ENCODE results near the gene FZD2. TPM values are rescaled to one million over a fixed set of nuclear protein-coding genes. Genes with fewer than 3 reads are reported as not detected.
A peak's percentile ranks its signal among the peaks of the same experiment; 100 is the strongest.
"Not testable (repeated sequence)": the region's sequence is repeated elsewhere in the genome, so short reads cannot be mapped to it uniquely, and the experiment has no call there.

Gene FZD2
- total RNA-seq: 15.5 and 18.5 TPM in 2 replicates
- polyA plus RNA-seq (2012): 40.5 TPM

DNA sequence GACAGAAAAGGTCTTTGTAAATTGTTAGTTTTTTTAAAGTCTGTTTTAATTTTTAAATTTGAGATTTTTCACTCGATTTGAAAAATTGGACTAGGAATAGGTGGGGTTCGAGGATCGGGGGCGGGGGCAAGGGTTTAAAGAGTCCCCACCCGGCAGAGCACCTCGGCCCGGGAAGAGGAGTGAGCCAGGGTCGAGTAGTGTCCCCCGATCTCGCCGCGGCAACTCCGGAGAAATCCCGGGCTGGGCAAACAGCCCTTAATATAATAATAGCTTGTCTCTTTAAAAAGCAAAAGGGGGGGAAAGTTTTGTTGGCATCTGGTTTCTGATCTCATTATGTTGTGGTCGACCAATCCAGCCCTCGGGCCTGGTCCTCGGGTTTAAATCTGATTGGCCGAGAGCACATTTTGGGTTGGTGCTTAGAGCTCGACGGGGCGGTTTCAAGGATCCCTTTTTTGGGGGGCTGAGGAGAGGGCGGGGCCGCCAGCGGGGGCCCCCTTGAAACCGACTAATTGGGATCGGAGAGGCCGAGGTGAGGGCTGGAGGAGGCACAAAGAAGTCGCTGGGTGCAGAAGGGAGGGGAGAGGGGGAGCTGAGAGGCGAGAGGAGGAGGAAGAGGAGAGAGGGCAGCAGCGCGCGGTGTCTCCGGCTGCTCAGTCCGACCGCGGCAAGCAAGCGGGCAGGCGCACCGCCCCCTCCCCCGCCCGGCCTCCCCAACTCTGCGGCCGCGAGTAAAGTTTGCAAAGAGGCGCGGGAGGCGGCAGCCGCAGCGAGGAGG, at the start of gene FZD2:
TSS of gene FZD2 (plus strand) at position 653 of the 775 bp plus-strand sequence. CDS start 205 bp downstream, outside the sequence.
- peak; percentile 100 for DNase-seq (ENCODE audit: low read depth)

DNA sequence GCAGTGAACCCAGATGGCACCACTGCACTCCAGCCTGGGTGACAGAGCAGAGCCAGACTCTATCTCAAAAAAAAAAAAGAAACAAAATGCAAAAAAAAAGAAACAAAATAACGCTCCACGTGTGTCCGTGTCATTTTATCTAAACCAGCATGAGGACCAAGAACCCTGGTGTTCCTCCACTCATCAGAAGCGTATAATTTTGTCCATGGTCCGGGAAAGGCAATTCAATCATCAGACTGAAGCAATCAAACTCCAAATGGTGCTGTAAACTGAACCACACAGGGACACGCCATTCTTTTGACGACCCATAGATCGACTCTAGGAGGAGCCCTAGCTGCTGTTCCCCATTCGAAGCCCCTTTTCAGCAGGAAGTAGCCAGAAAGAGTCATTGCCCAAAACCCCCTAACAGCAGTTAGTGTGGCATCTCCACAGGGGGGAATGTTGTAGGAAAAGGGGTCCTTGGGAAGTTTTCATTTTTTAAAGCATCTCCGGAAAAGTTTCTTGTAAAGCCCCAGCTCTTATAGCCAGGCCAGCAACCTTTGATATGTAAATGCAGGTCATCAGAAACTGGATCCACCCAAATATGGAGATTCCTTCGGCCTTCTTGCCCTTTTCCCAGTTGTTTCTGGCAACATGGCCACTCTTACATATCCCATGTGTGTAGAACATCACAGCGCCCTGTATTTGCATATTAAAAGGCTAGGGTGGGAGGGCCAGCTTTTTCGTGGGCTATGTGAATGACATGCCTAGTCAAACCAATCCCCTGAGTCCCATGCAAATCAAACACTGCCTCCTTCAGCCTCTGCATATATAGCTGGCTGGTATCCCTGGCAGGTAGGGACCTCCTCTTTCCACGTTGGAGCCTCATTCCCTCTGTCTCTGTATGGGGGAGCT, 45.8 kb upstream of the FZD2 start:
- not testable (repeated sequence) for DNase-seq (ENCODE audit: low read depth)

DNA sequence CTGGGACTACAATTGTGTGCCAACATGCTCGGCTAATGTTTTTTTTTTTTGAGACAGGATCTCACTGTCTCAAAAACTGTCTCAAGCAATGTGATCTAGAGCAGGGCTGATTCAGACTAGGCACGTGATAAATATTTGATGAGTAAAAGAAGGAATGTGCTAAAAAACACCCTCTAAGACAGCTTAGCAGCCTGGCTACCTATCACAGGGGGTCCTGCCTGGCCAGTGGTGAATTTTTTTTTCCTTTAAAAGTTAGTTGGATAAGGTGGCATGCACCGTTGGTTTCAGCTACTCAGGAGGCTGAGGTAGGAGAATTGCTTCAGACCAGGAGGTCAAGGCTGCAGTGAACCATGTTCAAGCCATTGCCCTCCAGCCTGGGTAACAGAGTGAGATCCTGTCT, 39.3 kb upstream of the FZD2 start:
- peak; percentile 49 for DNase-seq (ENCODE audit: low read depth)

DNA sequence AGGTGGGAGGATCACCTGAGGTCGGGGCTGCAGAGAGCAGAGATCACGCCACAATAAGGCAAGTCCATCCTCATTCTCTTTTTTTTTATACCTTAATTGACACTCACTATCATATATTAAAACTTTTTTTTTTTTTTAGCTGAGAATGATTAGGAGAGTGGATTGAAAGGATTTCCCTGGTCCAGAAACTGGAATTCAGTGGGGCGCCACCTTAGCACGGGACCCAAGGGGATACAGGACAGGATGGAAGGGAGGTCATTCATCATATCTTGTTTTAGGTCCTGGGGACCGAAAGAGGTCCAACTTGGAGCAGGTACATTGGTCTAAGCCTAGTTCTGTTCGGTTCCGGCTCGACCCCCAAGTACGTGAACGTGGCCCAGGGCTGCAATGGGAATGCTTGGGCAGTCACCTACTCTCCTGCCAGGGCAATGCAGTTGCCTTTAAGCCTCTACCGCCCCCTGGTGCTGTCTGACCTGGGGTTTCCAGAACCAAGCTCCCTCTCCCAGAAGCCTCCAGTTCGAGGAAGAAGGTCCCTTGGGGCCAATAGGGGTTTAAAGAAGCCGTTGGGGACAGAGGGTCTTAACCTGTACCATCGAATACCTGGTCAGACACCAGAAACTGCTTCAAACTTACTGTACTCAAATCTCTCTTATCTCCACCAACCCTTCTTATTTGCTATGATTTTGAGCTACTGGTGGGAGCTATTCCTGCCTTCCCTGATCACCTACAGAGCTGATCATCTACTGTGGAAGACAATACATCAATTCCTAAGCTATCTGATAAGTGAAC, 34.2 kb upstream of the FZD2 start:
- DNase-seq (ENCODE audit: low read depth): peak; percentile 71

DNA sequence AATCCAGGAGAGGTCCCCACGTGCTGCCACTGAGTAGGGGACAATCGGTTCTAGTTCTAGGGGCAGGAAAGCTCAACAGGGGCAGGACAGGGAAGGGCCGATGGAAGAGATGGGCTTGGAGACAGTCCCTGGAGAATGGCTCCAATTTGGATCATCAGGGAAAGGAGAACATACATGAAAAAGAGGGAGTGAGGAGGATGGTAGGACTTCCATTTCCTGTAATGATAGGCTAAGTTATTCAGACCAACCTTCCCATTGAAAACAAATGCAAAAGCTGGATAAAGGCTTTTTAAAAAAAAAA, 33.7 kb upstream of the FZD2 start:
- no peak for DNase-seq (ENCODE audit: low read depth)

DNA sequence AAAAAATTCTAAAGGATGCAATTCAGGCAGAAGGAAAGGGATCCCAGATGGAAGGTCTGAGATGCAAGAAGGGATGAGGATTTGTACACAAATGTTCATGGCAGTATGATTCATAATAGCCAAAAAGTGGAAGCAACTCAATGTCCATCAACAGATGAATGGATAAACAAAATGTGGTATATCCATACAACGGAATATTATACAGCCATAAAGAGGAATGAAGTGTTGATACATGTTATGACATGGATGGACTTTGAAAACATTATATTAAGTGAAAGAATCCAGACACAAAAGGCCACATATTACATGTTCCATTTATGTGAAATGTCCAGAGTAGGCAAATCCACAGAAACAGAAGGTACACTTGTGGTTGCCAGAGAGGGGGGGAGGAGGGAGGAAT, 30.2 kb upstream of the FZD2 start:
- DNase-seq (ENCODE audit: low read depth): no peak

DNA sequence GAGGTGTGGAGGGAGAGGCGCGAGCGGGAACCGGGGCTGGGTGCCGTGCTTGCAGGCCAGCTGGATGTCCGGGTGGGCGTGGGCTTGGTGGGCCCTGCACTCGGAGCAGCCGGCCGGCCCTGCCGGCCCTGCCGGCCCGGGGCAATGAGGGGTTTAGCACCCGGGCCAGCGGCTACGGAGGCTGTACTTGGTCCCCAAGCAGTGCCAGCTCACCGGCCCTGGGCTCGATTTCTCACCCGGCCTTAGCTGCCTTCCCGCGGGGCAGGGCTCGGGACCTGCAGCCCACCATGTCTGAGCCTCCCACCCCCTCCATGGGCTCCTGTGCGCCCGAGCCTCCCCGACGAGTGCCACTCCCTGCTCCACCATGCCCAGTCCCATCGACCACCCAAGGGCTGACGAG, 29.3 kb upstream of the FZD2 start:
- DNase-seq (ENCODE audit: low read depth): no peak

DNA sequence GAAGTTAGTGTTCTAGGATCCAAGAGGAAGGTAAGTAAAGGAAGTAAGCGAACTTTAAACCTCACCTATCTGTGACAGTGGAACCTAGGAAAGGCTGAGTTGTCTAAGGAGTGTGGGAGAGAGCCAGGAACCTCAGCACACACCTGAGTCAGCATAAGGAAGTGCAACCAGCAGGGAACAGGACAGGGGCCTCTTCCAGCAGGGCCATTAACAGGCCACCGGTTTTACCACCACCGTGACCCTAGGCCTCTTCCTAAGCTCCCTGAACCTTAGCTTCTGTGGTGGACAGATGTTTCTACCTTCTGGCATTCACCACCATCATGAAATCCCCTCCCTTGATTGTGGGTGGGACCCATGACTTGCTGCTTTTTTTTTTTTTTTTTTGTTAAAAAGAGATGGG, 27.4 kb upstream of the FZD2 start:
- DNase-seq (ENCODE audit: low read depth): no peak

DNA sequence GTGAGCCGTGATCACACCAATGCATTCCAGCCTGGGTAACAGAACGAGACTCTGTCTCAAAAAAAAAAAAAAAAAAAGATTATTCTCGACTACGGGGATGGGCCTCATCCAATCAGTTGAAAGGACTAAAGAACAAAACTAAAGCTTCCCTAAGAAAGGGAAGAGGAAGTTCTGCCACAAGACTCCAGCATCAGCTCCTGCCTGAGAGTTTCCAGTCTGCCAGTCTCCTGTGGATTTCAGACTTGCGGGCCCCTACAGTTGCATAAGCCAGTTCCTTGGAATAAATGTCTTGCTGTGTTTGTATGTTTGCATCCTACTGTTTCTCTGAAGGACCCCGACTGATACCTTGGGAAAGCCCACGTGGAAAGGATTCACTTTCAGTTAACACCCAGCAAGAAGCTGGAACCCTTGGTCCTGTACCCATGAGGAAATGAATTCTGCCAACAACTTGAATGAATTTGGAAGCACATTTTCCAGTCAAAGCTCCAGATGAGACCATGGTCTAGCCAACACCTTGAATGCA, 26.3 kb upstream of the FZD2 start:
- DNase-seq (ENCODE audit: low read depth): no peak

DNA sequence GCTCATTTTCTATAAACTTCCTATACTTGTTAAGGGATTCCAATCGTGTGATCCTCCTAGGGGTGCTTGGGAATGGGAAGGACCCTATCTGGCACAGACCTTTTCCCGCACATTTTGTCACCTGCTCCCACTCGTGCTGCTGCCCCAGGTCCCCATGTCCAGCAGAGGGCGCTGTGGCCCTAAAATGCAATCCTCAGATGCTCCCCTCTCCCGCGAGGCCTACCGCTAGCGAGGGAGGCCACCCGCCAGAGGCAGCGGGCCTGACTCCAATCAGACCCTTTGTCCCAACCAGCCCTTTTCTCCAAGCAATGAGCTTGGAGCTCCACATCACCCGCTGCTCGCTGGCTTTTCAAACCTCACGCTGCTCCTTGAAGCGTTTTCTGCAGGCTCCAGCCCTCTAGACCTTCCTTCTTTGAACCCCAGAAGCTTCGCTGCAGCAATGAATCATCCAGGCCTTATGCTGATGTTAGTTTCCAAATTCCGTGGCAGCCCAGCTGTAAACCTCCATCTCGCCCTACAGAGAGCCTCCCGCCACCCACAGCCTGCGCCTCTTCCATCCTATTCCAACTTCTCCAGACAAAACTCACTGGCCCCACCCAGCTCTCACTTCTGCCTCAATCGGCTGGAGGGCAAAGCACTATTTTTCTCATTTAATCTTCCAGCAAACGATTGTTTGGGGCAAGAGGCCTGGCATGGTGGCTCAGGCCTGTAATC, 23.6 kb upstream of the FZD2 start:
- DNase-seq (ENCODE audit: low read depth): peak; percentile 91

DNA sequence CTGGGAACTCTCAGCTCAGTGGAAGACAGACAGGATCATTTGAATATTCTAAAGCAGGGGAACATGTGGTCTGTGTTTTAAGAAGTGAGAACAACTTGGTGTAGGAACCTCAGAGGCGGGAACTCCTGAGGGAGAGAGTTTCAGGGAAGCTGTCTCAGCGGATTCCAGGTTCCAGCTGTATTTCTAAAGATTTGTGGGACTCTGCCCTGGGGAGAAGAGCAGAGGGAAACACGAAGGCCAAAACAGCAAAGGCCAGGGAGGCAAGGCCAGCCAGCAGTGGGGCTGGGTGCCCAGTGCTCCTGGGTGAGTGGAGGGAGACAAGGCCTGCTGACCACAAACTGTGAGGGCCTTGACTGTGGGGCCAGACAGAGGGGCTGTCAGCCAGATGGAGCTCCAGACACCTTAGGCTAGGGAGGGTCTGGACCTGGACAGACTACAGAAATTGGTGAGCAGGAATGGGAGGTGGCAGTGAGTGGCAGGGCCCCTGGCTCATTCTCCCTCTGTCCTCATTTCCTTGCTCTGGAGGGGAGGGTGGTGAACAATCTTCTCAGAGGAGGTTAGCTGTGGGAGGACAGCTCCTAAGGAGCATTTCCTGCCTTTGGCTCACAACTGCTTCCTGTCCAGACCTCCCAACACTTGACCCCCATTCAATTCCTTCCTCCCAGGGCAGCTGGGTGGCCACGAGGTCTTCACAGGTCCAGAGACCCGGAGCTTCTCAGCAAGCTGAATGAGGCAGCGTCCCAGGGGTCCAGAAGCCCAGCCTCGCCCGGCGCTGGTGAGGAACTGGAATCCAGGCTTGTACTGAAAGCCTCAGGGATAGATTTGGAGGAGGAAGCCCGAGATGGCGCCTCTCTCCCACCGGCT, 21.0 kb upstream of the FZD2 start:
- peak; percentile 30 for DNase-seq (ENCODE audit: low read depth)

DNA sequence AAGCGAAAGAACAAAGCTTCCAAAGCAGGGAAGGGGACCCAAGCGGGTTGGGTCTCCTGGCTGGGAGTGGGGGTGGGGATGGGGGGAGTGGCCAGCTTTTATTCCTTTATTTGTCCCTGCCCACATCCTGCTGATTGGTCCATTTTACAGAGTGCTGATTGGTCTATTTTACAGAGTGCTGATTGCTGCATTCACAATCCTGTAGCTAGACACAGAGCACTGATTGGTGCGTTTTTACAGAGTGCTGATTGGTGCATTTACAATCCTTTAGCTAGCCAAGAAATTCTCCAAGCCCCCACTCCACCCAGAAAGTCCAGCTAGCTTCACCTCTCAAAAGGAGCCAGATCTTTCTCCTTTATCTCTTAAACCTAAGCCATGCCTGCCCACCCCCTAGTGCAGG, 19.4 kb upstream of the FZD2 start:
- not testable (repeated sequence) for DNase-seq (ENCODE audit: low read depth)

DNA sequence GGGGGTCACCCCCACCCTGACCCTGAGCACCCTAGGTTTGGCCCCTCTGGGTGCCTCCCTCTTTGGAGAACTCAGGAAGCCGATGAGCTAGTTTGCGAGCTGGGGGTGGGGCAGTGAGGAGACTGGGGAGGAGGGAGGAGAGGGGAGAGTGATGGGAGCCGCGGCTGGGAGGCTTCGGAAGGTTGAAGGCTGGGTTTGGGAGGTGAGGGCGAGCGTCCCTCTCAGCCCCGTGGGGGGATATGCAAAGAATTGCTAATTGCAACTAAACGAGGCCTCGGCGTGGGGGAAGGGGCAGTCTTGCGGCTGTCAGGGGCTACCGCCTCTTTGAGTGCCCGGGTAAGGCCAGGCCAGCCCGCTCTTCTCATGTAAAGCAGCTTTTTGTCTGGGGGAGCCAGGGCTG, 17.6 kb upstream of the FZD2 start:
- no peak for DNase-seq (ENCODE audit: low read depth)

DNA sequence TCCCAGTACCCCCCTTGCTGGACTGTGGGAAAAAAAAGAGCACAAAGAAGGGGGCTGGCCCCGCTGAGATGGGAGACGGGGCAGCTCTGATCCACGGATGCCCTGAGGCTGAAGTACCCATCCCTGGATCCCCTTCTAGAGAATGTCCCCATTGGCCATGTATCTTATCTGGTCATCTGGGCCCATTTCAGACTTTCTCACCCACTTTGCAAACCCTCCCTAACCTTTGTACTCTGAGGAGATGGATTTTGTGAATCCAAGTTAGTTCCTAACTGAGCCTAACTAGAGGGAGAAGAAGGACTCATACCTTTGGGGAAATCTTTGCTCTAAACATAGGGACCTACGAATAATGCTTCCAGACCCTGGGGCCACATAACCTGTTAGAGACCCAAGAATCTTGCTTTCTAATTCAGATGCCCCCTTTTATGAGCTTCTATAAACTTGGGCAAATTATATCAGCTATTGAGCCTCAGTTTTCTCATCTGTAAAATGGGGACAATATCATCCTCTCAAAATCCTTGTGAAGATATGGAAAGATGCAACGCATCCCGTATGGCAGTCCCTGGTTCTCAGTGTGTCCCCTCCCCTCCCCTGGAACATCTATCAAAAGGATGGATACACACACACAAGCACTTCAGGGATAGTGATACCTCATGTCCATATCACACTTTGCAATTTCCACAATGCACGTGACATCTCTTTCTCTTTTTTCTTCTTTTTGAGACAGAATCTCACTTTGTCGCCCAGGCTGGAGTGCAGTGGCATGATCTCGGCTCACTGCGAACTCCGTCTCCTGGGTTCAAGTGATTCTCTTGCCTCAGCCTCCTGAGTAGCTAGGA, 16.8 kb upstream of the FZD2 start:
- no peak for DNase-seq (ENCODE audit: low read depth)

DNA sequence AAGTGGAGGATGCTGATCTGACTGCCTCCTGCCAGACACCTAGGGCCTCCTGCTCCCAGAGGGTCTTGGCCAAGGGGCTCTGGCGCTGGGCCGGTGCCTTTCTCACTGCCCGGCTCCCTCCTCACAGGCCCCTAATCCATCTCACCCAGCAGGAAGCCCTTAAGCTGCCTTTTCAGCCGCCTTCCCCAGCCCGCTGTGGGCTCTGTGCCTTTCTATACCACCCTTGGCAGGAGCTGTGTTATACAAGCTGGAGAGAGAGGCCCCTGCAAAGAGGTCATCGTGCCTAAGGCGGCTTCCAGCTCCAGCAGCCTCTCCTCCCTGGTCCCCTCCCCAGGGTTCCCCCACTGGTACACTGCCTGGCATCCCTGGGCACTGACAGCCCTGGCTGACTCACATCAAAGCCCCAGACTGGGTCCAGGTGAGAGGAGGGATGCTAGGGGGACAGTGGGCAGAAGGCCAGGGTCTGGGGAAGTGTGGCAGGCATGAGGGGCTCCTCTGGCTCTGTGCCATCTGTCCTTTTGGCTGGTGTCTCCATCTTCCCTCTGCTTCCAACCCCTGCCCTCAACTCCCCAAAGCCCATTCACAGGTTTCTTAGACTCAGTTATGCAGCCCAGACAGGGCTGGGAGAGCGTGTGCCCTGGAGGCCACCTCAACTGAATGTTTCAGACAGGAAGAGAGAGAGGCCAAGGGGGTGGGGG, 15.3 kb upstream of the FZD2 start:
- no peak for DNase-seq (ENCODE audit: low read depth)

DNA sequence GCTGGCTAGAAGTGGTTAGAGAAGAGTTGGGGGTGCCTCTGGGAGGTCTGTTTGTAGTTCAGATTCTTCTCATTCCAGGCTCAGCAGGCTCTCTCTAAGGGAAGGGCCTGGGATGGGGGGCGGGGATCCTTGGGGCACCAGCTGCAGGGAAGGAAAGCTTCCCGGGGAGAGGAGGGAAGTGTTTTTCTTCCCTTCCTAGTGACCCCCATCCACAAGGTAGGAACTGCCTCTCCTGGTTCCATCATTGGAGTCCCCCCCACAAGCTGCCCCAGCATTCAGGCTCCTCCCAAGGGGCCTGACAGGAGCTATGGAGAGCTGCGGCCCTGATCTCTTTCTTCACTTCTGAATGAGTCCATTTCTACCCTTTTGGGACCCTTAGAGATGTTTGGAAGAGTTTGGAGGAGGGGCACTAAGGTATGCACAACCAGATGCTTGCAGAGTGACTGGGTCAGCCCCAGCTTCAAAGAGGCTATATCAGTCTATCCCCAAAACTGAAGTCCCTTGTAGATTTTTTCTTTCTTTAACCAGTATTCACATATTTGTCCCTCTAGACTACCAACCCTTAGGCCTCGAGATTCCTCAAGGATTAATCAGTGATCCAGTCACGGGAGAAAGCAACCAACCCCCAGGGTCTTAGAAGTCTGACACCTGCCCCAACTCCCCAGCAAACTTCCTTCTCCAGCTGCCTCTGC, 13.9 kb upstream of the FZD2 start:
- peak; percentile 88 for DNase-seq (ENCODE audit: low read depth)

DNA sequence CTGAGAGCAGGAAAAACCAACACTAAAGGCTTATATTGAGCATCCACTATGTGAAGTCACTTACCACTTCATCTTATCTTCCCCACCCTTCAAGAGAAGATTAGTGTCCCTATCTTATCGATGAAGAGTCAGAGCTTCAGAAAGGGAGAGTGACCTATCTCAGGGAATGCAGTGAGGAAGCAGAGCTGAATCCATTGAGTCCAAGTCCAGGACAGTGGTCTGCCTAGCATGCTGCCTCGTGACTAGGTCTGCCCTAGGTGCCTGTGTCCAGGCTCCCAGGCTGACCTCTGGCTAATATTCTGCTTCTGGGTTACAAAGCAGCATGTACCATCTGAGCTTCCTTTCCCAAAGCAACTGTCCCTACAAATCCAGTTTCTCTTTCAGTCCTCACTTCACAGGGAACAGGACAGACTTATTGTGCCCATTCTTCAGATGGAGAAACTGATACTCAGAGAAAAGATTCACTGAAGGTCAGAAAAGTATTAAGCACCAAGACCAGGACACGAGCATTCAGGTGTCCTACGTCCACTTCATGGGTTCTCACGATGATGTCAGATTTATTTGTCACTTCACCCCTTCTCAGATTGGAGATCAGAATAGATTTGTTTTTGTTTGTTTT, 13.3 kb upstream of the FZD2 start:
- no peak for DNase-seq (ENCODE audit: low read depth)
